K562 (cell line): ENCODE measurements around the gene KHDRBS2.

Source experiments
- BHLHE40 ChIP-seq: IDR thresholded peaks from 2 replicates; pipeline ENCODE4 v1.6.1; 2011; ENCODE audit warnings: low read length, improper control_type of control experiment
- MAFG ChIP-seq: fragments of 450-650 bp; conservative IDR thresholded peaks from 2 replicates; pipeline ENCODE4 v1.6.1; 2016; ENCODE audit warnings: missing genetic modification characterization, missing compliant biosample characterization
- YY1 ChIP-seq, 3 experiments: IDR thresholded peaks; 2 replicates each; pipeline ENCODE4 v1.6.1; 2011; ENCODE audit warnings: low read length in 2 of 3, mild to moderate bottlenecking in 2 of 3, moderate library complexity in 2 of 3, borderline replicate concordance in 1 of 3, control low read depth in 1 of 3, low read depth in 1 of 3; ENCODE audit not compliant: insufficient read depth in 3 of 3, insufficient replicate concordance in 2 of 3, control insufficient read depth in 1 of 3, insufficient read length in 1 of 3; ENCODE audit errors: extremely low read depth in 1 of 3
- ZNF224 ChIP-seq: sonication (generic); formaldehyde crosslinking; IDR thresholded peaks from 2 replicates; pipeline ENCODE4 v1.8.0; 2022; ENCODE audit warnings: mild to moderate bottlenecking, missing genetic modification reagents
- ZNF785 ChIP-seq: fragments of 250-450 bp; sonication (Bioruptor Pico); IDR thresholded peaks from 2 replicates; pipeline ENCODE4 v1.4.0; 2020; ENCODE audit warnings: mild to moderate bottlenecking
- TF ChIP-seq, protein P1 (sequence below): fragments of 250-450 bp; sonication (Bioruptor Pico); IDR thresholded peaks from 2 replicates; pipeline ENCODE4 v1.5.0; 2020; ENCODE audit warnings: mild to moderate bottlenecking
- TF ChIP-seq, protein P2 (sequence below), 3 experiments: IDR thresholded peaks in 2 of 3; conservative IDR thresholded peaks in 1 of 3; 2 replicates each; pipeline ENCODE4 v1.5.1; 2011 to 2012; ENCODE audit warnings: low read length in 3 of 3, mild to moderate bottlenecking in 3 of 3, control low read depth in 2 of 3, improper control_type of control experiment in 1 of 3, inconsistent platforms in 1 of 3, low read depth in 1 of 3, mixed read lengths in 1 of 3, moderate library complexity in 1 of 3; ENCODE audit not compliant: insufficient read depth in 2 of 3

DNA sequence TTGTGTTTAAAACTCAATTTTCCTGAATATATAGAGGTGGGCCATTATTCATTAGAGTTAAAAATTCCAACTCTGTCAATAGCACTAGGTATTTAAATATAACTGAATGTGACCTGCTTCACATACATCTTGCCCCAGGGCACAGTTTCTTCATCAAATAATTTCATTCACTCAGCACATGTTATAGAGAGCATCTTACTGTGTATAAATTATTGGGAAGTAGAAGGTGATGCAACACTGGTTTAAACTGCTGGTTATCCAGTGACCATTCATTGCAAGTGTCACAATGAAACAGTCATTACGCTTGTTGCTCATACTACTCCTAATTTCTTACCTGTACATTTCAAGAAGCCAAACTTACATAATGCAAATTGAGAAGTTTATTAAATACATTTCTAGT lies 93.4 kb downstream of the KHDRBS2 start:
- TF ChIP-seq, protein P1, sequence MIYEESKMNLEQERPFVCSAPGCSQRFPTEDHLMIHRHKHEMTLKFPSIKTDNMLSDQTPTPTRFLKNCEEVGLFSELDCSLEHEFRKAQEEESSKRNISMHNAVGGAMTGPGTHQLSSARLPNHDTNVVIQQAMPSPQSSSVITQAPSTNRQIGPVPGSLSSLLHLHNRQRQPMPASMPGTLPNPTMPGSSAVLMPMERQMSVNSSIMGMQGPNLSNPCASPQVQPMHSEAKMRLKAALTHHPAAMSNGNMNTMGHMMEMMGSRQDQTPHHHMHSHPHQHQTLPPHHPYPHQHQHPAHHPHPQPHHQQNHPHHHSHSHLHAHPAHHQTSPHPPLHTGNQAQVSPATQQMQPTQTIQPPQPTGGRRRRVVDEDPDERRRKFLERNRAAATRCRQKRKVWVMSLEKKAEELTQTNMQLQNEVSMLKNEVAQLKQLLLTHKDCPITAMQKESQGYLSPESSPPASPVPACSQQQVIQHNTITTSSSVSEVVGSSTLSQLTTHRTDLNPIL (CRISPR knock-in tag): no peak
- TF ChIP-seq MAFG (tag) (no peak), ZNF224 (CRISPR knock-in tag) (no peak), YY1 (IDR thresholded peaks at IDR 0.05; ENCODE audit: borderline replicate concordance in 1 of 3, control insufficient read depth in 1 of 3, extremely low read depth in 1 of 3, insufficient read depth in 3 of 3, insufficient read length in 1 of 3, insufficient replicate concordance in 2 of 3, low read depth in 1 of 3, low read length in 2 of 3) (no peak), BHLHE40 (no peak), ZNF785 (CRISPR knock-in tag) (no peak)
- TF ChIP-seq, protein P2, sequence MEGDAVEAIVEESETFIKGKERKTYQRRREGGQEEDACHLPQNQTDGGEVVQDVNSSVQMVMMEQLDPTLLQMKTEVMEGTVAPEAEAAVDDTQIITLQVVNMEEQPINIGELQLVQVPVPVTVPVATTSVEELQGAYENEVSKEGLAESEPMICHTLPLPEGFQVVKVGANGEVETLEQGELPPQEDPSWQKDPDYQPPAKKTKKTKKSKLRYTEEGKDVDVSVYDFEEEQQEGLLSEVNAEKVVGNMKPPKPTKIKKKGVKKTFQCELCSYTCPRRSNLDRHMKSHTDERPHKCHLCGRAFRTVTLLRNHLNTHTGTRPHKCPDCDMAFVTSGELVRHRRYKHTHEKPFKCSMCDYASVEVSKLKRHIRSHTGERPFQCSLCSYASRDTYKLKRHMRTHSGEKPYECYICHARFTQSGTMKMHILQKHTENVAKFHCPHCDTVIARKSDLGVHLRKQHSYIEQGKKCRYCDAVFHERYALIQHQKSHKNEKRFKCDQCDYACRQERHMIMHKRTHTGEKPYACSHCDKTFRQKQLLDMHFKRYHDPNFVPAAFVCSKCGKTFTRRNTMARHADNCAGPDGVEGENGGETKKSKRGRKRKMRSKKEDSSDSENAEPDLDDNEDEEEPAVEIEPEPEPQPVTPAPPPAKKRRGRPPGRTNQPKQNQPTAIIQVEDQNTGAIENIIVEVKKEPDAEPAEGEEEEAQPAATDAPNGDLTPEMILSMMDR (IDR thresholded peaks at IDR 0.05 in 2 of 3, conservative IDR thresholded peaks at IDR 0.05 in 1 of 3; ENCODE audit: insufficient read depth in 2 of 3, low read depth in 1 of 3, low read length in 3 of 3): no peak
